ENCODE data around the gene LRRC34.

DNA sequence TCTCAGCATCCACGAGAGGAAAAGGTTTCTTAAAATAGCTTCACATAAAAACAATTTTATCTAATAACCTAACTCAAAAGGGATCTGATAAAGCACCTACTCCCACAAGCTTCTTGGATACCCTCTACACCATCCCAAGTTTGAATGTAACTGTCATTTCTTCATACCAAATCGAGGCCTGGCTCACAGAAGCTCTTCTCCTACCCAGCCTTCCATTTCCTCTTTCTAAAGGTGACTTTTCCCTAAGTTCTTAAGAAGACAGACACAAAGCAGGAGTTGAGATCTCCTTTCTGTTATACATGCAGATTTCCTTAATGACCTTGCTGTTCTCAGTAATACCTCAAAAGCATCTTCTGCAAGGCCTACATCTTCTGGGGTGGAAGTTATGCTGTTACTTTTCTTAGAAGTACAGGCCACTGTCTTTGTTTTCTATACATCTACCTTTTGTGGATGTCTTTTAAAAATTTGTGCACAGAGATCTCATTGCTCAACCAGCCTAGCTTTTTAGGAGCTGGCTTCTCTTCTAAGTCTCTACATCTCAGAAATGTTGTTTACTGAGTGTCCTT is 3.4 kb downstream of the LRRC34 start:
- TF ChIP-seq CTCF (IDR thresholded peaks at IDR 0.05 in 2 of 3, conservative IDR thresholded peaks at IDR 0.05 in 1 of 3; ENCODE audit: insufficient read depth in 2 of 3, low read depth in 1 of 3, low read length in 3 of 3) (no peak), USF2 (CRISPR knock-in tag; IDR thresholded peaks at IDR 0.05) (no peak)
